GM12891 (cell line): ENCODE results near the gene ANKS3.

Source experiments
- DNase-seq: peaks from one replicate; pipeline ENCODE4 v3.0.0; 2011; ENCODE audit warnings: low spot score; ENCODE audit not compliant: insufficient read length
- FAIRE-seq: peaks from 2 replicates; lab custom pipeline; 2011; peaks lifted over from hg19 to GRCh38; lab: Jason Lieb, UNC
- PAX5 ChIP-seq: IDR thresholded peaks from 2 replicates; pipeline ENCODE4 v1.6.1; 2011; ENCODE audit warnings: low read length, moderate library complexity, mild to moderate bottlenecking; ENCODE audit not compliant: insufficient read depth, severe bottlenecking
- POLR2A ChIP-seq: IDR thresholded peaks from 2 replicates; pipeline ENCODE4 v1.6.1; 2011; ENCODE audit warnings: low read depth, low read length, control low read depth
- POLR2AphosphoS5 ChIP-seq: IDR thresholded peaks from 2 replicates; pipeline ENCODE4 v1.6.1; 2011; ENCODE audit warnings: low read depth, low read length, control low read depth
- POU2F2 ChIP-seq: IDR thresholded peaks from 2 replicates; pipeline ENCODE4 v1.6.1; 2011; ENCODE audit warnings: low read depth, mild to moderate bottlenecking, control low read depth, low read length, moderate library complexity
- SPI1 ChIP-seq: IDR thresholded peaks from 2 replicates; pipeline ENCODE4 v1.6.1; 2011; ENCODE audit warnings: low read depth, low read length, control low read depth
- TAF1 ChIP-seq: IDR thresholded peaks from 2 replicates; pipeline ENCODE4 v1.6.1; 2011; ENCODE audit warnings: low read depth, low read length, control low read depth

The ANKS3 gene

DNA sequence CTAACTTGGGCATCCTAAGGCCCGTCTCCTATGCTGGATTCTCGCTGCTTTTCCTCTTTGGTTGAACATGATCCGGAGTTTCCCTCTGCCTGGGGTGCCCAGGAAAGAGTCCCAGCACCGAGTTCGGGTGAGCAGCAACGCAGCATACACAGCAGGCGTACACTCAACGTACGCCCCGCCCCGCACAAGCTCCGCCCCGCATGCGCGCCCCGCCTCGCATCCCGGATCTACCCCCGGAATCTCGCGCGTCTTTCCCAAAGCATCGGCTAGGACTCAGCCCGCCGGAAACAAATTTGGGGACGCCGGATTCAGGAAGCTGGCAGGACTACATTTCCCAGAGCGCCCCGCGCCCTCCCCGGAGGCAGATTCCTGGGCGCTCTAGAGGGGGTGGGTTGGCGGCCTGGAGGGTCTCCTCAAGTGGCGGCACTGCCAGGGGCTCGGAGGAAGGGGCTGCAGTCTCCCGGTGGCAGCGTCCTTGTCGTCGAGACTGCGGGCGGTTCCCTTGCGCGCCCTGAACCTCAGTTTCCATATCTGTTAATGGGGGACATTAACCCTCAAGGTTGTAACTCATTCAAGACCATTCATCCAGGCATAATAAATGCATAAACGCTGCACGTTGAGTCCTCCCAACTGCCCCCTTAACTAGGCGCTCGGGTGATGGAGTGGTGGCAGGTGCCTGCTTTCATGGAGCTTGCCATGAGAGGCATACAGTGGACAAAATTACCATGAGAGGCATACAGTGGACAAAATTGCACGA is 34.7 kb upstream of the ANKS3 start:
- FAIRE-seq: peak; percentile 95
- peak; percentile 77 for DNase-seq
- TF ChIP-seq TAF1 (no peak), SPI1 (no peak), POU2F2 (no peak), POLR2A (peak; percentile 62; the same call in 1 of the 2 replicates), POLR2AphosphoS5 (peak; percentile 57; the same call in 1 of the 2 replicates), PAX5 (no peak)

GRCh38 chr16:4767872-4768548 is 33.9 kb upstream of the ANKS3 start:
- TF ChIP-seq PAX5: no peak
- TF ChIP-seq POLR2A: no peak
- TF ChIP-seq SPI1: no peak
- TF ChIP-seq POLR2AphosphoS5: no peak
- TF ChIP-seq POU2F2: no peak
- no peak for TF ChIP-seq TAF1
- no peak for FAIRE-seq
- no peak for DNase-seq

GRCh38 chr16:4766875-4767628 is 33.0 kb upstream of the ANKS3 start, which contains the start of gene ZNF500:
Gene ZNF500, minus strand, starts transcription at chr16:4767162. Its CDS starts 1,184 bp downstream, at chr16:4765978.
- TF ChIP-seq POU2F2 (peak; percentile 71; the same call in 1 of the 2 replicates), PAX5 (no peak), TAF1 (0 out of 2 replicates have a peak, but pooled peaks have one; percentile 14), POLR2A (peak; percentile 58), POLR2AphosphoS5 (peak; percentile 39), SPI1 (no peak)
- FAIRE-seq: peak; percentile 100
- peak; percentile 94 for DNase-seq

DNA sequence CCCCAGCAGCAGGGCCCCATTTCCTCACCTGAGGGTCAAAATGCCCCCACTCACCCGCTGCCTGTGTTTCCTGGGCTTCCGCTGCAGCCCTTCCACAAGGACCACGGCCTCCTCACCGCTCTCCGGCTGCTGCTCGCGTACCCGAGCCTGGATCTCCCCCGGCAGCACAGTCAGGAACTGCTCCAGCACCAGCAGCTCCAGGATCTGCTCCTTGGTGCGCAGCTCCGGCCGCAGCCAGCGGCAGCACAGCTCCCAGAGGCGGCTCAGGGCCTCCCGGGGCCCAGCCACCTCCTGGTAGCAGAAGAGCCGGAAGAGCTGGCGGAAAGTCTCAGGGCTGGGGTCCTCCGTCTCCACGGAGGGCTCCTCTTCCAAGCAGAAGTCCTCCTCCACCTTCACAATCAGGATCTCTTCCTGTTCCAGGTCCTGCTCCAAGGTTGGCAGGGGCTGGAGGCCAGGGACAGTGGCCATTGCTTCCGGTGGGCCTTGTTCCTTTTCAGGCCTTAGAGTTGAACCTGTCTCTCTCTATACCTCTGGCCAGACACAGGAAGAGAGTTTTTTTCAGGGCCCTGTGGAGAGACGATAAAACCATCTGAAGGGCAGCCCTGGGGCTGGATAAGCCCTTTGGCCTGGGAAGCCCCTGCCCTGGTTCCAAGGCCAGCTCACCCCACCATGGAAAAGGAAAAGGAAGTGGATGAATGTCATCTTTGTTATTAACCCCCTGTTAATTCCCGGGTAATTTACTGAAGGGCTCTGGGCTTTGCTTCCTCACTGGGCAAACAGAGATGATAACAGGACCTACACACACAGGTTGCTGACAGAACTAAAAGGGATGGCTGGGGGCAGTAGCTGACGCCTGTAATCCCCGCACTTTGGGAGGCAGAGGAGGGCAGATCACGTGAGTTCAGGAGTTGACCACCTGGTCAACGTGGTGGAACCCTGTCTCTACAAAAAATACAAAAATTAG is 31.7 kb upstream of the ANKS3 start:
- no peak for DNase-seq
- no peak for FAIRE-seq
- no peak for TF ChIP-seq POLR2AphosphoS5

GRCh38 chr16:4763791-4764190 is 29.7 kb upstream of the ANKS3 start:
- FAIRE-seq: no peak
- TF ChIP-seq PAX5: no peak
- TF ChIP-seq POLR2A: no peak
- TF ChIP-seq POLR2AphosphoS5: no peak
- TF ChIP-seq TAF1: no peak
- no peak for TF ChIP-seq SPI1
- no peak for TF ChIP-seq POU2F2
- no peak for DNase-seq

DNA sequence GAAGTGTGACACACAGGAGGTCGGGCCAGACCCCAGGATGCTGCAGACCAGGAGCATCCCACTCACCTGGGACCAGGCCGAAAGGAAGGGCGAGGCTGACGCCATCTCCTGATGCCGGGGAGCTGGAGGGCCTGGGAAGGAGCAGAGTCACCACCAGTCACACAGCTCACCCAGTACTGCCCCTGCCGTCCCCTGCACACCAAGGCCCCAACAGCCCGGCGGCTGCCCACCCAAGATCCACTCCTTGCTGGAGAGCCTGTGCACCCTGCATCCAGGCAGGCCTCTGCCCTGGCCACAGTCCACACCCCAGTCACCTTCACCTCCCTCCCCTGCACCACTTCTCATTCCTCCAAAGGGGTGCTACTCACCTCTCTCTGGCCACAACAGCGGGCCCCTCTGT is 28.1 kb upstream of the ANKS3 start:
- no peak for TF ChIP-seq TAF1
- TF ChIP-seq POLR2A: no peak
- no peak for TF ChIP-seq POU2F2
- TF ChIP-seq POLR2AphosphoS5: no peak
- TF ChIP-seq PAX5: no peak
- no peak for TF ChIP-seq SPI1
- FAIRE-seq (no peak), DNase-seq (no peak)

DNA sequence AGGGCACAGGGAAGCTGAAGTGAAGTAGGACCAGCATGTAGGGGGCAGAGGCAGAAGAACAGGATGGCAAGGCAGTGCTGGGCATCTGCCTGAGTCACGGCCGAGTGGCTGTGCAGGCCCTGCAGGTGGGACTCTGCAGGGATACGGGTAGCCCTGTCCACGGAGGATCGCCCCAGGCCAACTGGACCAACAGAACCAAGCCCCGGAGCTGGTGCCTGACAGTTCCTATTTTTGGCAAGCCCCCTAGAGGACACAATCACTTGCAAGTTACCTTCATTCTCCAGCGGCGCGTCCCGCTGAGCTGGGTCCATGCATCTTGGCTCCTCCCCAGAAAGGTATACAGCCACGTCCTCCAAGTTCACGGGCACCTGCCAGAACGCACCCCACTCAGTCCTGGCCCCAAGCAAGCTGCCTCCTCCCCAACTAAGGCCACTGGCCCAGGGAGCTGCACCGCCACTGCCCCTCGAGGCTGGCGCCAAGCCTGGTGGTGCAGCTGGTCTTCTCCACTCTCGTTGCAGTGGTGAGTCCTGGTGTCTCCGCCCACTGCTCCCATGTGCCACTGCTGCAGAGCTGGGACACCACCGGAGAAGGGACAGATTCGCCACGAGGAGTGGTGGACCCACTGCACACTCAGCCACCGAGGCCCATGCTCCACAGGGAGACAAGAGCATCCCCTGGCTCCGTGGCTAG is 26.3 kb upstream of the ANKS3 start:
- DNase-seq (no peak), FAIRE-seq (no peak)
- TF ChIP-seq POLR2AphosphoS5 (no peak), TAF1 (no peak), POU2F2 (no peak), PAX5 (no peak), POLR2A (no peak)

GRCh38 chr16:4755687-4756086 is 21.6 kb upstream of the ANKS3 start:
- TF ChIP-seq POLR2AphosphoS5: no peak
- no peak for TF ChIP-seq PAX5
- TF ChIP-seq POLR2A: no peak
- no peak for TF ChIP-seq POU2F2
- TF ChIP-seq SPI1: no peak
- no peak for TF ChIP-seq TAF1
- DNase-seq (no peak), FAIRE-seq (peak; percentile 55)
